Activated CD8-positive, alpha-beta memory T cell treated with anti-CD3 and anti-CD28 coated beads, Interleukin-2, amount 50 U/mL, for 48 hours (primary cell): ENCODE data around the gene RABEP1.

Source experiments
- DNase-seq: peaks from one replicate; pipeline ENCODE4 v3.0.0-alpha.2; 2020

The RABEP1 gene

GRCh38 chr17:5282642-5283217, 646 bp downstream of the RABEP1 start:
- DNase-seq = peak; percentile 66

GRCh38 chr17:5283571-5284315, 1.7 kb downstream of the RABEP1 start:
- DNase-seq = no peak

GRCh38 chr17:5284681-5285080, 2.6 kb downstream of the RABEP1 start:
- no peak for DNase-seq

GRCh38 chr17:5286846-5287245, 4.8 kb downstream of the RABEP1 start:
- DNase-seq = no peak

- no peak for DNase-seq
These were observed 9.7 kb downstream of the RABEP1 start for GRCh38 chr17:5291683-5292350.

GRCh38 chr17:5297245-5297644, 15.2 kb downstream of the RABEP1 start:
- no peak for DNase-seq

GRCh38 chr17:5299383-5299782, 17.3 kb downstream of the RABEP1 start:
- DNase-seq = no peak

- DNase-seq = no peak
These were observed 22.6 kb downstream of the RABEP1 start for GRCh38 chr17:5304636-5305035.

GRCh38 chr17:5309851-5310250, 27.8 kb downstream of the RABEP1 start:
- DNase-seq = no peak

- no peak for DNase-seq
These were observed 43.8 kb downstream of the RABEP1 start for GRCh38 chr17:5325851-5326250.

GRCh38 chr17:5329784-5330557, 47.9 kb downstream of the RABEP1 start:
- no peak for DNase-seq

GRCh38 chr17:5330981-5331380, 48.9 kb downstream of the RABEP1 start:
- no peak for DNase-seq

GRCh38 chr17:5331506-5331905, 49.4 kb downstream of the RABEP1 start:
- DNase-seq = no peak

- DNase-seq = no peak
These were observed 62.8 kb downstream of the RABEP1 start for GRCh38 chr17:5344914-5345313.

- no peak for DNase-seq
These were observed 70.7 kb downstream of the RABEP1 start for GRCh38 chr17:5352681-5353289.

- no peak for DNase-seq
These were observed 72.2 kb downstream of the RABEP1 start for GRCh38 chr17:5354310-5354709.

- no peak for DNase-seq
These were observed 72.9 kb downstream of the RABEP1 start for GRCh38 chr17:5354886-5355415.

- DNase-seq = no peak
These were observed 73.5 kb downstream of the RABEP1 start for GRCh38 chr17:5355421-5356129.

- DNase-seq = no peak
These were observed 79.3 kb downstream of the RABEP1 start for GRCh38 chr17:5361426-5361825.

- no peak for DNase-seq
These were observed 80.2 kb downstream of the RABEP1 start for GRCh38 chr17:5362162-5362811.

- DNase-seq = no peak
These were observed 82.1 kb downstream of the RABEP1 start for GRCh38 chr17:5364156-5364555.

- no peak for DNase-seq
These were observed 82.6 kb downstream of the RABEP1 start for GRCh38 chr17:5364696-5365095.
